Fibroblast of villous mesenchyme (primary cell): ENCODE data around the gene SLC13A2. TPM values are rescaled to one million over a fixed set of nuclear protein-coding genes. Genes with fewer than 3 reads are reported as not detected.

Experiments
- DNase-seq: peaks from one replicate; pipeline ENCODE4 v3.0.0-alpha.2; 2010; ENCODE audit warnings: low read depth
- H3K4me3 ChIP-seq: 2 replicates; pipeline ENCODE4 v1.5.1; 2011; ENCODE audit warnings: low read depth, mild to moderate bottlenecking, low read length
- CTCF ChIP-seq: IDR thresholded peaks from 2 replicates; pipeline ENCODE4 v1.5.1; 2012; ENCODE audit warnings: low read depth, mild to moderate bottlenecking, low read length; ENCODE audit not compliant: insufficient read depth
- total RNA-seq: library from RNA; depleted of rRNA; stranded (reverse); fragments of >200 nt; gene quantifications from 2 replicates; pipeline ENCODE4 v1.2.3, GENCODE V29; 2012

SLC13A2 gene
- total RNA-seq, 1 donor: not detected

- no peak for DNase-seq
- H3K4me3 ChIP-seq: no peak overlapping the region
- TF ChIP-seq CTCF: no peak
These were observed 72.5 kb downstream of the SLC13A2 start for GRCh38 chr17:28545787-28546415.

DNA sequence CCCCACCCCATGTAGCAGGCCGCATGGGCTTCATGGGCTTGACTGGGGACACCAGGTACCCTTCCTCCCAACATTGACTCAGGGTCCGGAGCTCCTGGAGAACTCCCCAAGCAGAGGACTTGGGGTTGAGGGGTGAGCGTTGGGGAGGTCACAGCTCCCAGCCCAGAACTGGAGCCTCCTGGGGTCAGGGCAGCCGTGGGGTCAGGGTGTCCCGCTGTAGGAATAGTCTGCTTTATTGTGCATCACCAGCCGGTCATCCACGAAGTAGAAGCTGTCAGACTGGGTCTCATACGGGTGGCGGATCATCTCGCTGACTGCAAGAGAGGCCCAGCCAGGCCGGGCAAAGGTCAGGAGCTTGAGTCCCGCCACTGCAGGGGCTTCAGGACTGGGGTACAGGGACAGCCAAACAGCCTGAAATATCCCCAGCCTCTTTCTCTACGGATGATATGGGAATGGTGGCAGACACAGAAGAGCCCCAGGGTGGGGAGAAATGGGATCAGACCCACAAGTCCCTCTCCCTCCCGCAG is 73.7 kb downstream of the SLC13A2 start:
- no peak for DNase-seq
- TF ChIP-seq CTCF: no peak
- H3K4me3 ChIP-seq: no peak overlapping the region

Other genes with a start within 250 kb of the SLC13A2 start
- gene TMEM97, start 154.4 kb upstream of the SLC13A2 start, total RNA-seq: 22.9 and 47.1 TPM in 2 replicates
- gene IFT20, start 138.2 kb upstream of the SLC13A2 start, total RNA-seq: 46.7 and 51.4 TPM in 2 replicates
- 35.1 and 50.1 TPM in 2 replicates for gene TNFAIP1, start 137.9 kb upstream of the SLC13A2 start, total RNA-seq
- gene POLDIP2, start 116.1 kb upstream of the SLC13A2 start, total RNA-seq: 85.5 and 88.9 TPM in 2 replicates
- not detected in 2 replicates for gene SEBOX, start 108.4 kb upstream of the SLC13A2 start, total RNA-seq
- 5.2 and 10.0 TPM in 2 replicates for gene VTN, start 103.3 kb upstream of the SLC13A2 start, total RNA-seq
- gene SARM1, start 102.0 kb upstream of the SLC13A2 start, total RNA-seq: 12.9 and 16.4 TPM in 2 replicates
- 8.4 and 9.5 TPM in 2 replicates for gene SLC46A1, start 67.4 kb upstream of the SLC13A2 start, total RNA-seq
- gene FOXN1, start 32.7 kb downstream of the SLC13A2 start, total RNA-seq: not detected in 2 replicates
- 19.6 and 21.6 TPM in 2 replicates for gene UNC119, start 79.0 kb downstream of the SLC13A2 start, total RNA-seq
- gene PIGS, start 97.9 kb downstream of the SLC13A2 start, total RNA-seq: 48.3 and 52.7 TPM in 2 replicates
- gene ALDOC, start 103.3 kb downstream of the SLC13A2 start, total RNA-seq: 28.9 and 41.6 TPM in 2 replicates
- gene SPAG5, start 125.4 kb downstream of the SLC13A2 start, total RNA-seq: 21.9 and 38.4 TPM in 2 replicates
- 4.8 and 5.6 TPM in 2 replicates for gene RSKR, start 140.5 kb downstream of the SLC13A2 start, total RNA-seq
- gene BLTP2, start 171.5 kb downstream of the SLC13A2 start, total RNA-seq: 143 and 176 TPM in 2 replicates
- gene SDF2, start 188.3 kb downstream of the SLC13A2 start, total RNA-seq: 41.6 and 57.4 TPM in 2 replicates
- gene SUPT6H, start 188.6 kb downstream of the SLC13A2 start, total RNA-seq: 52.2 and 54.4 TPM in 2 replicates
- gene PROCA1, start 238.2 kb downstream of the SLC13A2 start, total RNA-seq: under 0.01 and 1.6 TPM in 2 replicates
- gene RAB34, start 244.2 kb downstream of the SLC13A2 start, total RNA-seq: 148 and 185 TPM in 2 replicates
- gene RPL23A, start 246.3 kb downstream of the SLC13A2 start, total RNA-seq: 336 and 532 TPM in 2 replicates